Loucy (cell line): Measurements from ENCODE around the gene EIF4H.
A peak's percentile ranks its signal among the peaks of the same experiment; 100 is the strongest.

Source experiments
- H2AFZ ChIP-seq: fragments of 200-600 bp; sonication (generic); 2 replicates; pipeline ENCODE4 v1.6.0; 2016; ENCODE audit warnings: antibody characterized with exemption, mild to moderate bottlenecking, low read length, moderate library complexity
- H3F3A ChIP-seq: fragments of 200-600 bp; 2 replicates; pipeline ENCODE4 v1.6.0; 2016; ENCODE audit warnings: antibody characterized with exemption, low read depth, mild to moderate bottlenecking
- H3K27me3 ChIP-seq: fragments of 200-600 bp; sonication (generic); 2 replicates; pipeline ENCODE4 v1.6.1; 2014; ENCODE audit warnings: low read length, mild to moderate bottlenecking; ENCODE audit not compliant: insufficient read depth, poor library complexity, severe bottlenecking
- H3K36me3 ChIP-seq: fragments of 200-600 bp; sonication (generic); 2 replicates; pipeline ENCODE4 v1.6.1; 2016; ENCODE audit warnings: low read length; ENCODE audit not compliant: insufficient read depth
- H3K4me1 ChIP-seq: fragments of 200-600 bp; sonication (generic); 2 replicates; pipeline ENCODE4 v1.5.1; 2014; ENCODE audit warnings: low read length, mild to moderate bottlenecking; ENCODE audit not compliant: insufficient read depth, poor library complexity, severe bottlenecking
- H3K4me2 ChIP-seq: fragments of 200-600 bp; sonication (generic); 2 replicates; pipeline ENCODE4 v1.6.0; 2014; ENCODE audit warnings: antibody characterized with exemption, low read length, low read depth, mild to moderate bottlenecking; ENCODE audit not compliant: poor library complexity, severe bottlenecking
- H3K4me3 ChIP-seq: fragments of 200-600 bp; sonication (generic); 2 replicates; pipeline ENCODE4 v1.5.1; 2014; ENCODE audit warnings: low read length, mild to moderate bottlenecking, mixed read lengths; ENCODE audit not compliant: poor library complexity, severe bottlenecking
- H3K79me2 ChIP-seq: fragments of 200-600 bp; sonication (generic); 2 replicates; pipeline ENCODE4 v1.6.1; 2014; ENCODE audit warnings: low read length; ENCODE audit not compliant: insufficient read depth
- H3K9ac ChIP-seq: fragments of 200-600 bp; sonication (generic); 2 replicates; pipeline ENCODE4 v1.6.0; 2014; ENCODE audit warnings: mild to moderate bottlenecking, low read depth, low read length, moderate library complexity; ENCODE audit not compliant: poor library complexity, severe bottlenecking
- H3K9me2 ChIP-seq: fragments of 200-600 bp; sonication (generic); replicated peaks from 2 replicates; pipeline ENCODE4 v1.6.1; 2016; ENCODE audit warnings: low read depth, low read length, mixed read lengths
- H3K9me3 ChIP-seq: fragments of 200-600 bp; sonication (generic); 2 replicates; pipeline ENCODE4 v1.6.1; 2014; ENCODE audit warnings: mild to moderate bottlenecking, antibody characterized with exemption, low read length, low read depth; ENCODE audit not compliant: insufficient read depth
- H4K20me1 ChIP-seq: fragments of 200-600 bp; sonication (generic); 2 replicates; pipeline ENCODE4 v1.6.0; 2014; ENCODE audit warnings: antibody characterized with exemption, low read length, mild to moderate bottlenecking; ENCODE audit not compliant: insufficient read depth, poor library complexity, severe bottlenecking
- CTCF ChIP-seq: fragments of 200-600 bp; sonication (generic); conservative IDR thresholded peaks from 2 replicates; pipeline ENCODE4 v1.5.1; 2014; ENCODE audit warnings: mild to moderate bottlenecking, antibody characterized with exemption, low read length
- EZH2phosphoT487 ChIP-seq: fragments of 200-600 bp; IDR thresholded peaks from 2 replicates; pipeline ENCODE4 v1.6.1; 2018; ENCODE audit warnings: antibody characterized with exemption, mild to moderate bottlenecking, moderate library complexity, borderline replicate concordance

Gene EIF4H

DNA sequence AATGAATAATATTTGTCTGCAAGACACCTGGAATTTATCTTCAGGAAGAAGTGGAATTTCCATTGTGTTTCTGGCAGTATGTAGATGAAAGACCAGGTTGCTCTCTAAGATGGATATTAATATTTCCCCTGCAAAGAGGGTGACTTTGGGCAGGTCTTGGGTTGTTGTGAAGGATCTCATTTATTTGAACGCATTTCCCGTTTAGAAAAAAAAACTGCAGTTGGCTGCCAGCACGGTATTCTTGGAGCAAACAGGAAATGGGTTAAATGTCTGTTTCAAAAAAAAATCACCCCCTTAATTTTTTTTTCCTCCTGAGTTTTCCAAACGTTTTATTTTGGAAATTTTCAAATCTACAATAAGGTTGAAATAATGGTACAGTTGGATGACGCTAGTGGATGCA is 11.5 kb downstream of the EIF4H start:
- peaks cover 94% of the 10 kb centered on the region for H4K20me1 ChIP-seq
- H2AFZ ChIP-seq: no peak overlapping the region
- no peak overlapping the region for H3K9ac ChIP-seq
- no peaks in the 10 kb centered on the region for H3K27me3 ChIP-seq
- H3K79me2 ChIP-seq: peaks cover 89% of the 10 kb centered on the region
- peaks cover 24% of the 10 kb centered on the region for H3K4me1 ChIP-seq
- H3K9me2 ChIP-seq: no peaks in the 10 kb centered on the region
- H3K4me3 ChIP-seq: no peak overlapping the region
- H3K36me3 ChIP-seq: peaks cover 76% of the 10 kb centered on the region
- H3F3A ChIP-seq: peaks cover 6% of the 10 kb centered on the region; the same call in 1 of the 2 replicates
- peak overlapping the region; percentile 27 for H3K4me2 ChIP-seq
- H3K9me3 ChIP-seq: no peaks in the 10 kb centered on the region
- TF ChIP-seq CTCF (no peak), EZH2phosphoT487 (no peak)

DNA sequence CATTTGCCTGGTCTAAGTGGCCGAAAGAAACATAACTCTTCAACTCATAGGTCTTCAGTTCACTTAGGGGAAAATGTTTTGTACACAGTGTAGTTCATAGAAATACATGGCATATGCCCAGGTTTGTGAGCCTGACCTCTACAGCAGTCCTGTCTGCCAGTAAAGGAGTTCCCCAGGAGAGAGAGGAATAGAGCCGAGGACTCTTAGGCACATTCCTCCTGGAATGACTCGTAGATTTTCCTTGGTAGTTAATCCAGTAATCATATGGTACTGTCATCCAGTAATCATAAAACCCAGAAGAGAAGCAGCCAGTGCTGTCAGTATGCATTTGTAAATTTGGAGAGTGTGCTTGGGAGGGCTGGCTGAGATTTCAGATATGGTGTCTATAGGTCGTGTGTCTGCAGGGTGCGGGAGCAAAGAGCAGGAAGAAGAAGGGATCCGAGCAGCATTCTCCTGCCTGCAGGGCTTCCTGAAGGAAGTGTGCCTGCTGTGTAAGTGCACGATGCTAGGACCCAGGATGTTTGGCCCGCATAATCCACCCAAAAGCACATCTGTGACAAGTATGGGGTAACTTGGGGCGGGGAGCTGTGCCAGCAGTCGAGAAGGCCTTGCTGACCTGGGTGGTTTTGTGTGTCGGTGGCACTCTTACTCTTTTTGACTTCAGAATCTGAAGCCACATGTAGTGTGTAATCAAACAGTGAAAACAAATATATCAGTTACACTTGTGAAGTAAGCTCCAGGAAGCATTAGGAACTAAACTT is 13.9 kb downstream of the EIF4H start:
- H3K9ac ChIP-seq: no peak overlapping the region
- peaks cover 13% of the 10 kb centered on the region for H3K4me1 ChIP-seq
- H3K36me3 ChIP-seq: peaks cover 87% of the 10 kb centered on the region
- TF ChIP-seq CTCF (no peak), EZH2phosphoT487 (no peak)
- no peaks in the 10 kb centered on the region for H3K9me3 ChIP-seq
- H3K9me2 ChIP-seq: no peaks in the 10 kb centered on the region
- no peak overlapping the region for H3K4me2 ChIP-seq
- peaks cover 72% of the 10 kb centered on the region for H3K79me2 ChIP-seq
- no peak overlapping the region for H2AFZ ChIP-seq
- H3K27me3 ChIP-seq: no peaks in the 10 kb centered on the region
- 0 out of 2 replicates have a peak, but pooled peaks cover under 1% of the 10 kb centered on the region for H3F3A ChIP-seq
- H3K4me3 ChIP-seq: no peak overlapping the region
- H4K20me1 ChIP-seq: peaks cover 78% of the 10 kb centered on the region

- Histone ChIP-seq H3K4me3 (no peak overlapping the region), H3K4me2 (no peak overlapping the region), H3K9me2 (no peaks in the 10 kb centered on the region), H3K36me3 (peaks cover 96% of the 10 kb centered on the region), H3F3A (no peaks in the 10 kb centered on the region), H3K4me1 (peaks cover 7% of the 10 kb centered on the region), H2AFZ (no peak overlapping the region), H3K9me3 (no peaks in the 10 kb centered on the region), H3K9ac (no peak overlapping the region), H3K79me2 (peaks cover 50% of the 10 kb centered on the region), H4K20me1 (peaks cover 61% of the 10 kb centered on the region), H3K27me3 (no peaks in the 10 kb centered on the region)
- TF ChIP-seq EZH2phosphoT487 (no peak), CTCF (no peak)
These were observed 16.1 kb downstream of the EIF4H start for GRCh38 chr7:74190259-74190658.
